B cell (primary cell): ENCODE results near the gene SMIM35. TPM values are rescaled to one million over a fixed set of nuclear protein-coding genes. Genes with fewer than 3 reads are reported as not detected.

Experiments
- ATAC-seq: fragments of 200-7000 bp; cut with Tn5 transposase; one replicate; pipeline ENCODE4 v1.10.0; 2021; ENCODE audit warnings: low read depth, mild to moderate bottlenecking, moderate number of reproducible peaks, moderate library complexity
- CTCF ChIA-PET: fragments of 350-600 bp; sonication (Branson Sonifier 250); formaldehyde crosslinking; loops from one replicate; lab custom pipeline; 2021; ENCODE audit warnings: antibody characterized with exemption, inconsistent platforms; lab: Charles Lee
- POLR2A ChIA-PET: fragments of 350-600 bp; sonication (Branson Sonifier 250); formaldehyde crosslinking; loops from one replicate; lab custom pipeline; 2021; ENCODE audit warnings: antibody characterized with exemption; lab: Charles Lee
- DNase-seq: peaks from one replicate; pipeline ENCODE4 v3.0.0; 2013
- H2AFZ ChIP-seq: 2 replicates; pipeline ENCODE4 v1.6.1; 2012; ENCODE audit warnings: mild to moderate bottlenecking, low read depth, low read length; ENCODE audit not compliant: insufficient read depth, poor library complexity, severe bottlenecking
- H3K27ac ChIP-seq, 2 donors: 1 replicate in 1 of 2; 2 replicates in 1 of 2; pipeline ENCODE4 v1.5.1; 2012 to 2013; ENCODE audit warnings: low read length in 2 of 2, mild to moderate bottlenecking in 2 of 2, moderate library complexity in 1 of 2
- H3K27me3 ChIP-seq, 4 experiments: fragments of 200-600 bp in 1 of 4; sonication (generic) in 1 of 4; replicated peaks in 1 of 4; 1 replicate in 2 of 4; 2 replicates in 2 of 4; pipeline versions ENCODE4 v1.6.1 to v1.7.0; 2013 to 2016; ENCODE audit warnings: low read length in 3 of 4, mild to moderate bottlenecking in 2 of 4, mixed read lengths in 1 of 4, moderate library complexity in 1 of 4; ENCODE audit not compliant: insufficient read depth in 4 of 4, control insufficient read depth in 3 of 4; ENCODE audit errors: control extremely low read depth in 1 of 4
- H3K36me3 ChIP-seq, 2 experiments: replicated peaks in 1 of 2; 1 replicate in 1 of 2; 2 replicates in 1 of 2; pipeline versions ENCODE4 v1.6.1 to v1.7.1; 2013; ENCODE audit warnings: low read length in 1 of 2; ENCODE audit not compliant: insufficient read depth in 2 of 2, control insufficient read depth in 1 of 2; ENCODE audit errors: control extremely low read depth in 1 of 2, extremely low read depth in 1 of 2
- H3K4me1 ChIP-seq, 2 donors: fragments of 200-600 bp in 1 of 2; sonication (generic) in 1 of 2; 1 replicate in 1 of 2; 2 replicates in 1 of 2; pipeline versions ENCODE4 v1.5.1 to v1.6.1; 2013 to 2017; ENCODE audit warnings: low read length in 2 of 2; ENCODE audit not compliant: control insufficient read depth in 2 of 2, insufficient read depth in 2 of 2
- H3K4me2 ChIP-seq: replicated peaks from 2 replicates; pipeline ENCODE3; 2012; ENCODE audit warnings: mild to moderate bottlenecking, low read depth, low read length; ENCODE audit not compliant: poor library complexity, severe bottlenecking
- H3K4me3 ChIP-seq, 5 experiments: fragments of 200-600 bp in 1 of 5; sonication (generic) in 1 of 5; 1 replicate in 3 of 5; 2 replicates in 2 of 5; pipeline versions ENCODE4 v1.5.1 to v1.7.0; 2011 to 2016; ENCODE audit warnings: low read length in 4 of 5, mild to moderate bottlenecking in 4 of 5, low read depth in 2 of 5, control low read depth in 1 of 5, moderate library complexity in 1 of 5; ENCODE audit not compliant: insufficient read depth in 1 of 5; ENCODE audit errors: control extremely low read depth in 1 of 5, extremely low read depth in 1 of 5
- H3K79me2 ChIP-seq: fragments of 200-600 bp; sonication (generic); one replicate; pipeline ENCODE4 v1.6.0; 2016; ENCODE audit warnings: low read length; ENCODE audit not compliant: control insufficient read depth, insufficient read depth
- H3K9ac ChIP-seq: fragments of 200-600 bp; sonication (generic); 2 replicates; pipeline ENCODE4 v1.6.1; 2017; ENCODE audit warnings: mild to moderate bottlenecking, low read length, moderate library complexity
- H3K9me3 ChIP-seq, 3 donors: one replicate each; pipeline versions ENCODE4 v1.6.1 to v1.7.1; 2013; ENCODE audit warnings: low read length in 2 of 3; ENCODE audit not compliant: control insufficient read depth in 2 of 3, insufficient read depth in 1 of 3; ENCODE audit errors: control extremely low read depth in 1 of 3
- H4K20me1 ChIP-seq: 2 replicates; pipeline ENCODE4 v1.6.0; 2012; ENCODE audit warnings: mild to moderate bottlenecking, low read length; ENCODE audit not compliant: insufficient read depth, control insufficient read depth, poor library complexity, severe bottlenecking
- H3K27ac Mint-ChIP-seq: one replicate; pipeline ENCODE4 v1.8.0; 2021; ENCODE audit warnings: mixed read lengths
- H3K27me3 Mint-ChIP-seq: one replicate; pipeline ENCODE4 v1.8.0; 2021; ENCODE audit warnings: mixed read lengths
- H3K4me1 Mint-ChIP-seq: one replicate; pipeline ENCODE4 v1.8.0; 2021; ENCODE audit warnings: mixed read lengths
- H3K4me3 Mint-ChIP-seq: one replicate; pipeline ENCODE4 v1.8.0; 2021; ENCODE audit warnings: mixed read lengths
- H3K9me3 Mint-ChIP-seq: one replicate; pipeline ENCODE4 v1.8.0; 2022; ENCODE audit warnings: mixed read lengths; ENCODE audit not compliant: insufficient read depth
- CTCF ChIP-seq: fragments of 200-600 bp; IDR thresholded peaks from one replicate; pipeline ENCODE4 v1.8.0; 2022; ENCODE audit warnings: antibody characterized with exemption, mild to moderate bottlenecking
- EZH2 ChIP-seq: IDR thresholded peaks from 2 replicates; pipeline ENCODE4 v1.6.1; 2012; ENCODE audit warnings: borderline replicate concordance, low read depth, mild to moderate bottlenecking, moderate library complexity, low read length; ENCODE audit not compliant: insufficient read depth, poor library complexity, severe bottlenecking
- WGBS: methylation state at CpG from one replicate; pipeline ENCODE4 v1.1.5; 2013; ENCODE audit warnings: missing lambda C conversion rate; ENCODE audit not compliant: insufficient coverage; 5-methylcytosine and 5-hydroxymethylcytosine counted together
- intact Hi-C: fragments of 100-400 bp; cut with micrococcal nuclease; formaldehyde crosslinking; loops from one replicate; pipeline ENCODE4 v1.10.0; 2022
- polyA plus RNA-seq: library from polyadenylated mRNA; depleted of rRNA; stranded (reverse); fragments of >200 nt; gene quantifications from 2 replicates; pipeline ENCODE4 v1.2.3, GENCODE V29; 2012
- total RNA-seq, 2 donors: library from RNA; stranded (reverse); fragments of 120-200 nt in 1 of 2; gene quantifications; 1 replicate in 1 of 2; 2 replicates in 1 of 2; pipeline versions ENCODE4 v1.2.3 to v1.2.4, GENCODE V29; 2013 to 2022

The SMIM35 gene
- total and polyA plus RNA-seq, 2 donors (not counting 1 experiment from before 2014, with no cell fraction given): 1.3 to 4.5 TPM

GRCh38 chr11:118006153-118006534 lies 80.6 kb downstream of the SMIM35 start:
- no peak overlapping the region for H3K4me3 ChIP-seq
- peaks cover 100% of the 10 kb centered on the region for H3K4me1 Mint-ChIP-seq
- peak overlapping the region; percentile 95 to 99 for H3K27ac ChIP-seq
- ChIA-PET POLR2A (interaction anchor here (0.6 to 20.9 kb wide), 8 partner anchors 9 to 198 kb away, joined by 3 to 346 read pairs (median 6); partner anchors contain the start of gene IL10RA), CTCF (interaction anchor here (0.7 to 10.5 kb wide), 12 partner anchors 9 to 191 kb away, joined by 3 to 133 read pairs (median 4); partner anchors contain the start of gene IL10RA)
- H3K4me2 ChIP-seq: peak overlapping the region; percentile 67
- peaks cover 10% of the 10 kb centered on the region for H3K79me2 ChIP-seq
- WGBS: 66% methylated on average over 4 of the region's 4 CpGs
- peak overlapping the region; percentile 33 for H3K9ac ChIP-seq
- H2AFZ ChIP-seq: no peak overlapping the region
- TF ChIP-seq CTCF (no peak), EZH2 (no peak)
- H3K27me3 ChIP-seq: no peaks in the 10 kb centered on the region
- H3K27me3 Mint-ChIP-seq: no peaks in the 10 kb centered on the region
- DNase-seq (no peak), ATAC-seq (no peak)
- H3K4me1 ChIP-seq: peaks cover 99 to 100% of the 10 kb centered on the region in 2 donors
- H3K4me3 Mint-ChIP-seq: peak overlapping the region; percentile 49
- H3K9me3 Mint-ChIP-seq: peaks cover 2% of the 10 kb centered on the region
- H3K9me3 ChIP-seq: peaks cover 0 to 6% (median 4%) of the 10 kb centered on the region in 3 donors
- intact Hi-C loops: loop anchor here (5.0 kb wide), 1 partner anchor 34 kb away; no protein-coding TSS in a partner anchor
- no peaks in the 10 kb centered on the region for H4K20me1 ChIP-seq
- H3K27ac Mint-ChIP-seq: peak overlapping the region; percentile 99
- H3K36me3 ChIP-seq: no peaks in the 10 kb centered on the region
